PC-9 (cell line): Measurements from ENCODE around the gene FASTK. TPM values are rescaled to one million over a fixed set of nuclear protein-coding genes. Genes with fewer than 3 reads are reported as not detected.

ENCODE experiments used
- BruUV-seq: library from RNA; stranded (reverse); fragments of 400-500 nt; replicated peaks from 2 replicates; lab custom pipeline; 2021; lab: Mats Ljungman, UMichigan
- CTCF ChIA-PET: fragments of 300-600 bp; sonication (Branson Sonifier 250); formaldehyde crosslinking; loops from one replicate; lab custom pipeline; 2022; ENCODE audit warnings: antibody characterized with exemption; lab: Charles Lee
- POLR2A ChIA-PET: fragments of 300-600 bp; sonication (Branson Sonifier 250); formaldehyde crosslinking; loops from one replicate; lab custom pipeline; 2022; ENCODE audit warnings: antibody characterized with exemption; ENCODE audit not compliant: unreplicated experiment; lab: Charles Lee
- DNase-seq, 2 experiments: peaks; one replicate each; pipeline versions ENCODE4 v3.0.0 to v3.0.0-alpha.2; 2015 to 2022; ENCODE audit warnings: mixed read lengths in 1 of 2
- H2AFZ ChIP-seq: fragments of 200-600 bp; sonication (generic); 2 replicates; pipeline ENCODE4 v1.8.1; 2017; ENCODE audit warnings: antibody characterized with exemption
- H3F3A ChIP-seq: fragments of 200-600 bp; sonication (generic); 2 replicates; pipeline ENCODE4 v1.8.1; 2017; ENCODE audit warnings: antibody characterized with exemption, mild to moderate bottlenecking, low read depth; ENCODE audit not compliant: insufficient read depth
- H3K27ac ChIP-seq: fragments of 200-600 bp; sonication (generic); 2 replicates; pipeline ENCODE4 v1.6.1; 2016; ENCODE audit warnings: mixed run types
- H3K27me3 ChIP-seq: fragments of 200-600 bp; sonication (generic); 2 replicates; pipeline ENCODE4 v1.6.1; 2016; ENCODE audit warnings: low read depth, mixed run types; ENCODE audit not compliant: insufficient read depth
- H3K36me3 ChIP-seq: fragments of 200-600 bp; sonication (generic); 2 replicates; pipeline ENCODE4 v1.6.1; 2016; ENCODE audit warnings: low read depth, mixed run types
- H3K4me1 ChIP-seq: fragments of 200-600 bp; sonication (generic); replicated peaks from 2 replicates; pipeline ENCODE4 v1.6.1; 2016; ENCODE audit warnings: mixed run types; ENCODE audit not compliant: insufficient read depth
- H3K4me2 ChIP-seq: fragments of 200-600 bp; sonication (generic); 2 replicates; pipeline ENCODE4 v1.6.1; 2017; ENCODE audit warnings: mixed run types
- H3K4me3 ChIP-seq: fragments of 200-600 bp; sonication (generic); 2 replicates; pipeline ENCODE4 v1.6.1; 2016; ENCODE audit warnings: mixed run types
- H3K79me2 ChIP-seq: fragments of 200-600 bp; sonication (generic); 2 replicates; pipeline ENCODE4 v1.6.1; 2017; ENCODE audit warnings: low read depth, mixed run types
- H3K9me2 ChIP-seq: fragments of 200-600 bp; sonication (generic); 2 replicates; pipeline ENCODE4 v1.8.1; 2017; ENCODE audit warnings: mild to moderate bottlenecking; ENCODE audit not compliant: insufficient read depth
- H3K9me3 ChIP-seq: fragments of 200-600 bp; sonication (generic); 2 replicates; pipeline ENCODE4 v1.8.1; 2016; ENCODE audit warnings: low read depth; ENCODE audit not compliant: insufficient read depth
- H4K20me1 ChIP-seq: fragments of 200-600 bp; sonication (generic); 2 replicates; pipeline ENCODE4 v1.8.1; 2017; ENCODE audit not compliant: insufficient read depth
- CTCF ChIP-seq: fragments of 200-600 bp; sonication (generic); conservative IDR thresholded peaks from 2 replicates; pipeline ENCODE4 v1.6.1; 2017; ENCODE audit warnings: mixed run types, antibody characterized with exemption, mild to moderate bottlenecking, moderate library complexity
- EZH2 ChIP-seq: fragments of 200-600 bp; sonication (generic); IDR thresholded peaks from 2 replicates; pipeline ENCODE4 v1.8.0; 2017; ENCODE audit warnings: antibody characterized with exemption, low read depth
- intact Hi-C: fragments of 100-400 bp; cut with micrococcal nuclease; formaldehyde crosslinking; loops from one replicate; pipeline ENCODE4 v1.10.0; 2022; ENCODE audit not compliant: unreplicated experiment
- total RNA-seq: library from RNA; stranded (reverse); gene quantifications from 2 replicates; pipeline ENCODE4 v1.2.3, GENCODE V29; 2021

FASTK gene
- total RNA-seq, 1 experiment from 2014 or later: 104 TPM

- Histone ChIP-seq H3K9me3 (no peaks in the 10 kb centered on the region), H3K4me3 (peak overlapping the region; percentile 82), H3K4me2 (peak overlapping the region; percentile 93), H4K20me1 (peaks cover 6% of the 10 kb centered on the region), H3K36me3 (no peaks in the 10 kb centered on the region), H3K27me3 (no peaks in the 10 kb centered on the region), H2AFZ (peak overlapping the region; percentile 79), H3K9me2 (no peaks in the 10 kb centered on the region), H3K79me2 (peaks cover 33% of the 10 kb centered on the region), H3K4me1 (peaks cover 50% of the 10 kb centered on the region), H3F3A (peaks cover 49% of the 10 kb centered on the region; the same call in 1 of the 2 replicates), H3K27ac (peak overlapping the region; percentile 41)
- DNase-seq: no peak
- TF ChIP-seq EZH2: no peak
- TF ChIP-seq CTCF: no peak
- POLR2A ChIA-PET: interaction anchor here (0.6 to 0.7 kb wide), 3 partner anchors 21 to 35 kb away, joined by 3 to 8 read pairs (median 6); partner anchors contain the start of gene ATG9B
- intact Hi-C loops: loop anchor here (1.0 kb wide), 6 partner anchors 20 to 168 kb away; partner anchors contain the start of genes ABCB8, ABCF2 and AGAP3
- BruUV-seq: TSS peak; percentile 61
- CTCF ChIA-PET: no interaction called here
Measured at GRCh38 chr7:151058781-151059366, 21.7 kb downstream of the FASTK start.

GRCh38 chr7:151057989-151058780 is 22.4 kb downstream of the FASTK start:
- Histone ChIP-seq H3K36me3 (no peaks in the 10 kb centered on the region), H3K9me3 (no peaks in the 10 kb centered on the region), H3K27ac (peak overlapping the region; percentile 41), H3K4me3 (peak overlapping the region; percentile 82), H4K20me1 (no peaks in the 10 kb centered on the region; the same call in 1 of the 2 replicates), H3K27me3 (no peaks in the 10 kb centered on the region), H3K4me1 (peaks cover 43% of the 10 kb centered on the region), H3K4me2 (peak overlapping the region; percentile 98), H2AFZ (peak overlapping the region; percentile 88), H3K79me2 (peaks cover 27% of the 10 kb centered on the region), H3K9me2 (no peaks in the 10 kb centered on the region), H3F3A (peaks cover 42% of the 10 kb centered on the region; the same call in 1 of the 2 replicates)
- TF ChIP-seq EZH2: no peak
- no peak for TF ChIP-seq CTCF
- POLR2A ChIA-PET: interaction anchor here (0.6 to 1.0 kb wide), 4 partner anchors 20 to 34 kb away, joined by 3 to 8 read pairs (median 4); partner anchors contain the start of genes ABCB8 and ATG9B
- BruUV-seq: TSS peak; percentile 75
- DNase-seq: peak; percentile 99 to 100
- intact Hi-C loops: loop anchor here (1.0 kb wide), 6 partner anchors 19 to 169 kb away; partner anchors contain the start of genes ABCB8, ABCF2 and AGAP3
- CTCF ChIA-PET: no interaction called here

- Histone ChIP-seq H3F3A (peaks cover 41% of the 10 kb centered on the region; the same call in 1 of the 2 replicates), H3K4me2 (peak within 1 kb of the TSS; percentile 98), H3K9me3 (no peaks in the 10 kb centered on the region), H3K27me3 (no peaks in the 10 kb centered on the region), H3K36me3 (no peaks in the 10 kb centered on the region), H4K20me1 (no peaks in the 10 kb centered on the region; the same call in 1 of the 2 replicates), H3K79me2 (peaks cover 27% of the 10 kb centered on the region), H3K4me1 (peaks cover 38% of the 10 kb centered on the region), H3K27ac (peak within 1 kb of the TSS; percentile 41), H2AFZ (peak within 1 kb of the TSS; percentile 88), H3K4me3 (peak within 1 kb of the TSS; percentile 82), H3K9me2 (no peaks in the 10 kb centered on the region)
- BruUV-seq: no TSS peak
- ChIA-PET POLR2A (interaction anchor here (1.0 kb wide), 1 partner anchor 29 kb away, joined by 3 read pairs; the partner anchor contains the start of gene ABCB8), CTCF (no interaction called here)
- no peak for DNase-seq
- intact Hi-C loops: no loop called here
- TF ChIP-seq EZH2: no peak
Measured at GRCh38 chr7:151057506-151057988, 23.1 kb downstream of the FASTK start, which contains the start of gene CDK5. CDK5 (minus strand) TSS chr7:151057897; CDS start chr7:151057848, 49 bp downstream.
